Activated naive CD8-positive, alpha-beta T cell treated with anti-CD3 and anti-CD28 coated beads for 36 hours (primary cell): ENCODE results near the gene METTL16. TPM values are rescaled to one million over a fixed set of nuclear protein-coding genes. Genes with fewer than 3 reads are reported as not detected.
"Not testable (repeated sequence)": the region's sequence is repeated elsewhere in the genome, so short reads cannot be mapped to it uniquely, and the experiment has no call there.

Experiments used
- DNase-seq: peaks from one replicate; pipeline ENCODE4 v3.0.0; 2021
- H3K27ac Mint-ChIP-seq: one replicate; pipeline ENCODE4 v1.8.0; 2022; ENCODE audit warnings: mild to moderate bottlenecking, moderate library complexity, mixed read lengths
- H3K27me3 Mint-ChIP-seq: one replicate; pipeline ENCODE4 v1.8.0; 2022; ENCODE audit warnings: mild to moderate bottlenecking, mixed read lengths
- H3K36me3 Mint-ChIP-seq: one replicate; pipeline ENCODE4 v1.8.0; 2021; ENCODE audit warnings: mild to moderate bottlenecking, mixed read lengths
- H3K4me1 Mint-ChIP-seq: one replicate; pipeline ENCODE4 v1.8.0; 2021; ENCODE audit warnings: mixed read lengths
- H3K4me3 Mint-ChIP-seq: one replicate; pipeline ENCODE4 v1.8.0; 2022; ENCODE audit warnings: mild to moderate bottlenecking, moderate library complexity, mixed read lengths
- H3K9me3 Mint-ChIP-seq: one replicate; pipeline ENCODE4 v1.8.0; 2022; ENCODE audit warnings: mixed read lengths
- total RNA-seq, 2 experiments: library from RNA; stranded (reverse); gene quantifications; one replicate each; pipeline ENCODE4 v1.2.3, GENCODE V29; 2021

The METTL16 gene
- total RNA-seq, 2 experiments from 2014 or later: 61.7 to 66.5 TPM

- not testable (repeated sequence) for DNase-seq, H3K4me1 Mint-ChIP-seq, H3K4me3 Mint-ChIP-seq, H3K27me3 Mint-ChIP-seq, H3K36me3 Mint-ChIP-seq, H3K27ac Mint-ChIP-seq, H3K9me3 Mint-ChIP-seq
These were observed 10.2 kb upstream of the METTL16 start for GRCh38 chr17:2521775-2522410.

GRCh38 chr17:2521257-2521656 lies 9.6 kb upstream of the METTL16 start:
- H3K27me3 Mint-ChIP-seq: no peaks in the 10 kb centered on the region
- no peaks in the 10 kb centered on the region for H3K9me3 Mint-ChIP-seq

GRCh38 chr17:2517539-2517938 lies 5.9 kb upstream of the METTL16 start:
- no peak overlapping the region for H3K27ac Mint-ChIP-seq
- no peaks in the 10 kb centered on the region for H3K27me3 Mint-ChIP-seq
- no peak overlapping the region for H3K4me3 Mint-ChIP-seq
- H3K9me3 Mint-ChIP-seq: no peaks in the 10 kb centered on the region
- H3K4me1 Mint-ChIP-seq: peaks cover 5% of the 10 kb centered on the region
- H3K36me3 Mint-ChIP-seq: no peaks in the 10 kb centered on the region
- DNase-seq: no peak

More at GRCh38 chr17:2521257-2521656, 9.6 kb upstream of the METTL16 start:
- no peaks in the 10 kb centered on the region for H3K4me1 Mint-ChIP-seq
- DNase-seq: no peak
- no peaks in the 10 kb centered on the region for H3K36me3 Mint-ChIP-seq
- no peak overlapping the region for H3K4me3 Mint-ChIP-seq
- H3K27ac Mint-ChIP-seq: no peak overlapping the region

GRCh38 chr17:2511138-2511461 lies 588 bp downstream of the METTL16 start:
- peaks cover 24% of the 10 kb centered on the region for H3K4me1 Mint-ChIP-seq
- H3K27ac Mint-ChIP-seq: no peak overlapping the region
- no peak overlapping the region for H3K4me3 Mint-ChIP-seq
- DNase-seq: no peak
- H3K27me3 Mint-ChIP-seq: no peaks in the 10 kb centered on the region
- H3K9me3 Mint-ChIP-seq: no peaks in the 10 kb centered on the region
- H3K36me3 Mint-ChIP-seq: peaks cover 17% of the 10 kb centered on the region

- Mint-ChIP-seq H3K4me1 (peaks cover 25% of the 10 kb centered on the region), H3K36me3 (peaks cover 22% of the 10 kb centered on the region), H3K27me3 (no peaks in the 10 kb centered on the region), H3K27ac (no peak overlapping the region), H3K4me3 (no peak overlapping the region), H3K9me3 (no peaks in the 10 kb centered on the region)
- no peak for DNase-seq
These were observed 1.1 kb downstream of the METTL16 start for GRCh38 chr17:2510559-2510958.

- H3K9me3 Mint-ChIP-seq: peaks cover 3% of the 10 kb centered on the region
- peaks cover 26% of the 10 kb centered on the region for H3K4me1 Mint-ChIP-seq
- H3K27me3 Mint-ChIP-seq: no peaks in the 10 kb centered on the region
- H3K4me3 Mint-ChIP-seq: no peak overlapping the region
- no peak overlapping the region for H3K27ac Mint-ChIP-seq
- H3K36me3 Mint-ChIP-seq: peaks cover 28% of the 10 kb centered on the region
- no peak for DNase-seq
These were observed 3.7 kb downstream of the METTL16 start for GRCh38 chr17:2508035-2508434.

GRCh38 chr17:2507015-2507414 lies 4.7 kb downstream of the METTL16 start:
- Mint-ChIP-seq H3K4me1 (peaks cover 26% of the 10 kb centered on the region), H3K36me3 (peaks cover 33% of the 10 kb centered on the region)
- H3K9me3 Mint-ChIP-seq, H3K27me3 Mint-ChIP-seq, DNase-seq, H3K4me3 Mint-ChIP-seq, H3K27ac Mint-ChIP-seq: not testable (repeated sequence)

- no peak for DNase-seq
- Mint-ChIP-seq H3K36me3 (peaks cover 29% of the 10 kb centered on the region), H3K27me3 (no peaks in the 10 kb centered on the region), H3K27ac (no peak overlapping the region), H3K4me1 (peaks cover 13% of the 10 kb centered on the region), H3K9me3 (peaks cover 3% of the 10 kb centered on the region), H3K4me3 (no peak overlapping the region)
These were observed 8.1 kb downstream of the METTL16 start for GRCh38 chr17:2503627-2504026.

GRCh38 chr17:2502871-2503580 lies 8.7 kb downstream of the METTL16 start:
- Mint-ChIP-seq H3K27me3 (no peaks in the 10 kb centered on the region), H3K4me1 (peaks cover 8% of the 10 kb centered on the region), H3K27ac (no peak overlapping the region), H3K4me3 (no peak overlapping the region), H3K9me3 (peaks cover 3% of the 10 kb centered on the region), H3K36me3 (peaks cover 24% of the 10 kb centered on the region)
- no peak for DNase-seq

- H3K4me3 Mint-ChIP-seq: no peak overlapping the region
- H3K27me3 Mint-ChIP-seq: no peaks in the 10 kb centered on the region
- H3K9me3 Mint-ChIP-seq: peaks cover 3% of the 10 kb centered on the region
- no peak overlapping the region for H3K27ac Mint-ChIP-seq
- DNase-seq: no peak
- peaks cover 14% of the 10 kb centered on the region for H3K36me3 Mint-ChIP-seq
- peaks cover 6% of the 10 kb centered on the region for H3K4me1 Mint-ChIP-seq
These were observed 11.2 kb downstream of the METTL16 start for GRCh38 chr17:2500446-2500845.

- not testable (repeated sequence) for H3K9me3 Mint-ChIP-seq, H3K36me3 Mint-ChIP-seq, DNase-seq, H3K27ac Mint-ChIP-seq, H3K27me3 Mint-ChIP-seq, H3K4me3 Mint-ChIP-seq
- peaks cover 24% of the 10 kb centered on the region for H3K4me1 Mint-ChIP-seq
These were observed 22.4 kb downstream of the METTL16 start for GRCh38 chr17:2489286-2489685.

- Mint-ChIP-seq H3K27ac (no peak overlapping the region), H3K27me3 (no peaks in the 10 kb centered on the region), H3K36me3 (peaks cover 4% of the 10 kb centered on the region), H3K4me1 (peaks cover 36% of the 10 kb centered on the region), H3K9me3 (no peaks in the 10 kb centered on the region), H3K4me3 (no peak overlapping the region)
- no peak for DNase-seq
These were observed 24.4 kb downstream of the METTL16 start for GRCh38 chr17:2487306-2487705.

- peaks cover 41% of the 10 kb centered on the region for H3K4me1 Mint-ChIP-seq
- H3K9me3 Mint-ChIP-seq: not testable (repeated sequence)
These were observed 25.0 kb downstream of the METTL16 start for GRCh38 chr17:2486709-2487108.

GRCh38 chr17:2485970-2486369 lies 25.7 kb downstream of the METTL16 start:
- Mint-ChIP-seq H3K36me3 (peaks cover 7% of the 10 kb centered on the region), H3K4me3 (no peak overlapping the region), H3K27ac (no peak overlapping the region), H3K4me1 (peaks cover 39% of the 10 kb centered on the region), H3K9me3 (no peaks in the 10 kb centered on the region), H3K27me3 (no peaks in the 10 kb centered on the region)
- DNase-seq: no peak

More at GRCh38 chr17:2486709-2487108, 25.0 kb downstream of the METTL16 start:
- not testable (repeated sequence) for H3K4me3 Mint-ChIP-seq, H3K27ac Mint-ChIP-seq, DNase-seq, H3K36me3 Mint-ChIP-seq, H3K27me3 Mint-ChIP-seq

GRCh38 chr17:2485543-2485942 lies 26.1 kb downstream of the METTL16 start:
- Mint-ChIP-seq H3K9me3 (no peaks in the 10 kb centered on the region), H3K27me3 (no peaks in the 10 kb centered on the region), H3K36me3 (peaks cover 8% of the 10 kb centered on the region), H3K27ac (no peak overlapping the region), H3K4me1 (peaks cover 37% of the 10 kb centered on the region), H3K4me3 (no peak overlapping the region)
- DNase-seq: no peak

GRCh38 chr17:2484876-2485275 lies 26.8 kb downstream of the METTL16 start:
- H3K27ac Mint-ChIP-seq: no peak overlapping the region
- DNase-seq: no peak
- H3K4me1 Mint-ChIP-seq: peaks cover 38% of the 10 kb centered on the region
- H3K9me3 Mint-ChIP-seq: no peaks in the 10 kb centered on the region
- no peaks in the 10 kb centered on the region for H3K27me3 Mint-ChIP-seq
- no peak overlapping the region for H3K4me3 Mint-ChIP-seq
- H3K36me3 Mint-ChIP-seq: peaks cover 13% of the 10 kb centered on the region
